ENCODE results near the gene PPP1R1B.
A peak's percentile ranks its signal among the peaks of the same experiment; 100 is the strongest.

Gene PPP1R1B

DNA sequence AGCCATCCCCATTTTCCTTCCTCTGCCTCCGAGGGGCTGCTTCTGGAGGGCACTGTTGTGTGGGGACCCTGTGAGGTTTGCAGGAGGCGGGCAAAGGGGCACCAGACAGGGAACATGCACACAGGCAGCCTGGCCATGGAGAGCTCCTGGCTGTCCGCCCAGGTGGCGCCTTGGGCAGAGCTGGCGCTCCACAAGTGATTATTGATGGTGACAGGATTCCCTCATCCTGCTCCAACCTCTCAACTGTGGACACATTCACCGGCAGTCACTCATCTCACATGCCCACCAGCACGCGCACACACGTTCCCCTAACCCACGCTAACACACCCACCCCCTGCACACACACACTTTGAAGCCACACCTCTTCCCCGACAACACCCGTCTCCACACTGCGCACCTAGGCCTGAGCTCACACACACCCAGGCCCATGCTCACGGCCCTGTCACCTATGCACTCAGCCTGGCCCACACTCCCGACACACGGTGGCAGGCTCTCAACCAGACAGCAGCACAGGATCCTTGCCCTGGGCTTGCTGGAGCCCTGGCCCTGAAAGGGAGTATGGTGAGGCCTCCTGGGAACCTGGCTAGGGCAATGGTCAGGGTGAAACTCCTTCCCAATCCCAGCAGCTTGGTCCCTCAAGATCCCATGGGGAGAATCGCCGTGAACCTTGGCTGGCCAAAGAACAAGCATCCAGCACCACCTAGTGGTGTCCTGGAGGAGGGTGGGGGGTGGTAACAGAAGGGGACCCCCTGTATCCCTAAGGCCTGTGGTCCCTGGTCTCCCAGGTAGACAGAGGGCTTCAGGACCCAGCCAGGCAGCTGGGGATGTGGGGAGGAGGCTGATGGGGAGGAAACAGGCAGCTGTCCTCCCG, 45.1 kb downstream of the PPP1R1B start:
- no peak for DNase-seq

GRCh38 chr17:39672522-39673334, 46.0 kb downstream of the PPP1R1B start:
- DNase-seq, result no peak

DNA sequence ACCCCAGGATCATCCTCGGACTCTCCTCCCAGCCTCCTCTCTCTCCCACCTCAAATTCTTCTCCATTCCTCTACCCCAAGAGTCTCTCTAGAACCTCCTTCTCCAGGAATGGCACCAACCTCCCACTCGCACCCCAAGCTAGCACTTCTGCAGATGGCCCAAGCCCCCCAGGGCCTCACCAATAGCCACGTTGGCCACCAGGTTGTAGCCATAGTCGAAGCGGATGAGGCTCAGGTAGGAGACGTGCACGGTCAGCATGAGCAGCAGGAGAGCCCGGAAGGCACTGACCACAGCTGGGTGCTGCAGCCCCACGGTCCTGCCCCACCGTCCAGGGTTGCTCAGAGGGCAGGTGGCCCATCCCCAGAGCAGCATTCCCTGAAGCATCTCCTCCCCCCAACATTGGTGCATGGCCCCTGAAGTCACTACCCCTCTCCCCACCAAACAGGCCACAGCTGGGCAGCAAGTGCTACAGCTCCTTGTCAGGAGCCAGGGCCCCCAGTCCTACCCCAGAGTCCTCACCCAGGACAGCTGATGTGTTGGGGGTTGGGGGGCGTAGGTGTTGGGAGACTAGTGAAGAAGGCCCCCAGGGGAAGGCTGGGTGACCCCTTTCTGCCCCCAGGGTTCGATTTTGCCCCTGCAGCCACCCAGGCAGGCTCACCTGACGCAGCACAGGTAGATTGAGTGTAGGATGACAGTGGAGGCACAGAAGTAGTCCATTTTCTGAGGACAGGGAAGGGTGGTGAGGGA, 46.8 kb downstream of the PPP1R1B start:
- no peak for DNase-seq

GRCh38 chr17:39674179-39674578, 47.4 kb downstream of the PPP1R1B start:
- DNase-seq, result no peak

DNA sequence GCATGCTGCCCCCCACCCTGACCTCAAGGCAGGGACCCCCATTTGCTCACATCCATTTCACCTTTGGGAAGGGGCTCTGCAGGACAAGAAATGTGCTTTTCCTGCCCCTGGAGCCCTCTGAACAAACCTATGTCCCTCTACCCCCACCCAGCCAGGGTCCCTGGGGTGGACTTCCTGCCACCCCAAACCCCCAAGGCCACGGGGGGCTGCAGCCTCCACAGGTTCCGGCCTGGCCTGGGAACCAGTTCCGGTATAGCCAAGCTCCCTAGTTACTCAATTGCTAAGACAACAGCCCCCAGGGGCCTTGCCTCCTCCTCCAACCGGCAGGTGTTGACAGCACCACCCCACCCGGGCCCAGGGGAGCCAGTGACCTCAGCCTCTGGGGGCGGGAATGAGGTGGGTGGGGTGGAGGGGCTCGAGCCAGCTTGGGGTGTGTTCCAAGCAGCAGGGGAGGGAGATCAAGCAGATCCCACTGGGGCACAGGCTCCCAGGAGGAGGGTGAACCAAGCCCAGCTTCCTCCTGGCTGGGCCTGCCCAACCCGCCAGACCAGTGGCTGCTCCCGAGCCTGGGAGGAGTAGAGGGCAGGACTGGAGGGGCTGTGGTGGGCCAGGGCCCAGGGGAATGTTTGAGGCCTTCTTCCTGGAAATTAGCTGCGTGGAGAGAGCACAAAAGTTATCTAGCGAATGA, 48.1 kb downstream of the PPP1R1B start:
- no peak for DNase-seq

- no peak for DNase-seq
Observed at GRCh38 chr17:39675390-39676082, 48.8 kb downstream of the PPP1R1B start.

GRCh38 chr17:39676198-39676819, 49.6 kb downstream of the PPP1R1B start:
- DNase-seq, result peak; percentile 41

- no peak for DNase-seq
Observed at GRCh38 chr17:39677072-39677471, 50.3 kb downstream of the PPP1R1B start.

DNA sequence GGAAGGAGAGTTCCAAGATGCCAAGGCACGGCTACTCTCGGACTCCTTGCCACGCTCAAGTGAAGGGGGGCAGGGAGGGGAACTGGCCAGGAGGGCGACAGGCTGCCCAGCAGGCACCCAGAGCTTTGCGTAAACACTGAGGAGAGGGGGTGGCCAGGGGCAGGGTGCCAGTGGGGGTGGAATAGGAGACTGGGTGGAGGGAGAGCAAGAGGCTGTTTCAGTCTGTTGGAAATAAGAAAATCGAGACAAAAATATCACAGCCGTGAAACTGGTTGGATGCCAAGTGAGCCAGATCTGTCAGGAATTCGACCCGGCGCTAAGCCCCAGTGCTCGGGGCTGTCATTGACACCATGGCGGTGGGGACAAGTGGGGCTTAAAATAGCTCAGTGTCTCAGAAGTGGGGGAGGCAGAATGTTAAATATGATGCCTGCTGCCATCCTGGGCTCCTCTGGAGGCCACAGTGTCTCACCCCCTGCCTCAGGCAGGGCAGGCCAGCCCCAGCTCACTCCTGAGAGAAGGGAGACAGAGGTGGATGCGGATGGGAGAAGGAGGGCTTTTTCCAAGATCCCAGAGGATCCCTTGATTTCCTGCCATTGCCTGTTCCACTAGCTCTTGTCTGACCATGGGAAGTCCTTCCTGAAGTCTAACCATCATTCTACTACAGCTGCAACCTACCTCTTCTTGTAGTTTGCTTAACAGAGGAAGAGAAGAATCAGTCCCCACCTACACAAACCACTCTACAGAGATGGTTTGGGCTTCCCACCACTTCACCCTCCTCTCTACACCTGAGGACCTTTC, 51.0 kb downstream of the PPP1R1B start:
- DNase-seq, result peak; percentile 71

- DNase-seq, result no peak
Observed at GRCh38 chr17:39678340-39679116, 51.8 kb downstream of the PPP1R1B start.

DNA sequence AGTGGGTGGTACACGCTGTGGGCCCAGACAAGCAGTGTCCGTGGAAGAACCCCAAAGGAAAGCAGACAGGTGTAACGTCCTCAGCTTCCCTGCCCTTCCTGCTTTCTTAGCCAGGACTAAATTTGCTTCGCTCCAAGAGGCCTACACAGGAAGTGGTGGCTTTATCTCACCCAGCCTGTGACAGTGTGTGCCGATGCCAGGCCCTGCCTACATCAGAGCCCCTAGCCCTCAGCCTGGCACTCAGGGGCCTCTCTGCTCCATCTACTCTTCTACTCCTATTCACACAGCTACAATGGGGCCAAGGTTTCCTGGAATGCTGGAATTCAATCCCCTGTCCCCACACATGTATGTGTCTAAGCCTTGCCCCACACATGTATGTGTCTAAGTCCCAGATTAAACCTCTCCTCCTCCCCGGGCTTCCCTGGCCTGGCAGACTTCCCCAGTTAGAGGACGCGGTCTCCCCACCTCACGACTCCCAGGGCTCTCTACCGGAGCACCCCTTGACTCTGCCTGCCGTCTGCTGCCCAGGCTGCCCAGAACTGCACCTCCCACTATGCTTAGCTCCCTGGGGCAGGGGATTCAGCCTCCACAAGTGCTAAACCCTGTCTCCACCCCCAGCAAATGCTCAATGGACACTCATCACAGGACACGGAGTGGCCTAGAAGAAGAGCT, 52.9 kb downstream of the PPP1R1B start:
- DNase-seq, result no peak

DNA sequence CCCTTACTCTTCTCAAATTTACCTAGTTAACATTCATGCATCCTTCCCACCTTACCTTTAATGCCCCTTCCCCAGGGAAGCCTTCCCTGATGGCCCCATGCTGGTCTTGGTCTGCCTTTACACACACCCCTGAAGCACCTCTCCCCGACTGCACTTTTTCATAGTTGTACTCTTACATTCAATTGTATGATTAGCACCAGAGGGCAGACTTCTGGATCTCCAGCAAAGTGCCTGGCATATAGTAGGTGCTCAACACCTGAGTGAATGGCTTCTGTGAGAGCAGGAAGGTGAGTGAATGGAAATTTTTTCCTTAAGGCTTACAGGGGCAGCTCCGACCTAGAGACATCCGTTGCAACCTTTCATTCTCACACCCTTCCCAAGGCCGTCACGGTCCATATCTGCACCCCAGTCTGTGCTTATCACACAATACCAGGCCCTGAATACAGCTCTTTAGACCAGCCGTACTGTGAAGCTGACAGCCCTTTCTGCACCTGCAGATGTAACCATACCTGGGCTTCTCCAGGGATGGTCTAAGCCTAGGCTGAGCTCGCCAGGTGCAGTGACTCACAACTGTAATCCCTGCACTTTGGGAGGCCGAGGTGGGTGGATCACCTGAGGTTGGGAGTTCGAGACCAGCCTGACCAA, 56.7 kb downstream of the PPP1R1B start:
- no peak for DNase-seq

GRCh38 chr17:39684369-39685192, 57.8 kb downstream of the PPP1R1B start:
- DNase-seq, result no peak

Data from midbrain (tissue), 1 donor.